Loucy (cell line): ENCODE measurements around the gene LIPC.

Experiments
- H2AFZ ChIP-seq: fragments of 200-600 bp; sonication (generic); 2 replicates; pipeline ENCODE4 v1.6.0; 2016; ENCODE audit warnings: antibody characterized with exemption, mild to moderate bottlenecking, low read length, moderate library complexity
- H3F3A ChIP-seq: fragments of 200-600 bp; 2 replicates; pipeline ENCODE4 v1.6.0; 2016; ENCODE audit warnings: antibody characterized with exemption, low read depth, mild to moderate bottlenecking
- H3K27me3 ChIP-seq: fragments of 200-600 bp; sonication (generic); 2 replicates; pipeline ENCODE4 v1.6.1; 2014; ENCODE audit warnings: low read length, mild to moderate bottlenecking; ENCODE audit not compliant: insufficient read depth, poor library complexity, severe bottlenecking
- H3K36me3 ChIP-seq: fragments of 200-600 bp; sonication (generic); 2 replicates; pipeline ENCODE4 v1.6.1; 2016; ENCODE audit warnings: low read length; ENCODE audit not compliant: insufficient read depth
- H3K4me1 ChIP-seq: fragments of 200-600 bp; sonication (generic); 2 replicates; pipeline ENCODE4 v1.5.1; 2014; ENCODE audit warnings: low read length, mild to moderate bottlenecking; ENCODE audit not compliant: insufficient read depth, poor library complexity, severe bottlenecking
- H3K4me2 ChIP-seq: fragments of 200-600 bp; sonication (generic); 2 replicates; pipeline ENCODE4 v1.6.0; 2014; ENCODE audit warnings: antibody characterized with exemption, low read length, low read depth, mild to moderate bottlenecking; ENCODE audit not compliant: poor library complexity, severe bottlenecking
- H3K4me3 ChIP-seq: fragments of 200-600 bp; sonication (generic); 2 replicates; pipeline ENCODE4 v1.5.1; 2014; ENCODE audit warnings: low read length, mild to moderate bottlenecking, mixed read lengths; ENCODE audit not compliant: poor library complexity, severe bottlenecking
- H3K79me2 ChIP-seq: fragments of 200-600 bp; sonication (generic); 2 replicates; pipeline ENCODE4 v1.6.1; 2014; ENCODE audit warnings: low read length; ENCODE audit not compliant: insufficient read depth
- H3K9ac ChIP-seq: fragments of 200-600 bp; sonication (generic); 2 replicates; pipeline ENCODE4 v1.6.0; 2014; ENCODE audit warnings: mild to moderate bottlenecking, low read depth, low read length, moderate library complexity; ENCODE audit not compliant: poor library complexity, severe bottlenecking
- H3K9me2 ChIP-seq: fragments of 200-600 bp; sonication (generic); replicated peaks from 2 replicates; pipeline ENCODE4 v1.6.1; 2016; ENCODE audit warnings: low read depth, low read length, mixed read lengths
- H3K9me3 ChIP-seq: fragments of 200-600 bp; sonication (generic); 2 replicates; pipeline ENCODE4 v1.6.1; 2014; ENCODE audit warnings: mild to moderate bottlenecking, antibody characterized with exemption, low read length, low read depth; ENCODE audit not compliant: insufficient read depth
- H4K20me1 ChIP-seq: fragments of 200-600 bp; sonication (generic); 2 replicates; pipeline ENCODE4 v1.6.0; 2014; ENCODE audit warnings: antibody characterized with exemption, low read length, mild to moderate bottlenecking; ENCODE audit not compliant: insufficient read depth, poor library complexity, severe bottlenecking
- CTCF ChIP-seq: fragments of 200-600 bp; sonication (generic); conservative IDR thresholded peaks from 2 replicates; pipeline ENCODE4 v1.5.1; 2014; ENCODE audit warnings: mild to moderate bottlenecking, antibody characterized with exemption, low read length
- EZH2phosphoT487 ChIP-seq: fragments of 200-600 bp; IDR thresholded peaks from 2 replicates; pipeline ENCODE4 v1.6.1; 2018; ENCODE audit warnings: antibody characterized with exemption, mild to moderate bottlenecking, moderate library complexity, borderline replicate concordance

LIPC gene

DNA sequence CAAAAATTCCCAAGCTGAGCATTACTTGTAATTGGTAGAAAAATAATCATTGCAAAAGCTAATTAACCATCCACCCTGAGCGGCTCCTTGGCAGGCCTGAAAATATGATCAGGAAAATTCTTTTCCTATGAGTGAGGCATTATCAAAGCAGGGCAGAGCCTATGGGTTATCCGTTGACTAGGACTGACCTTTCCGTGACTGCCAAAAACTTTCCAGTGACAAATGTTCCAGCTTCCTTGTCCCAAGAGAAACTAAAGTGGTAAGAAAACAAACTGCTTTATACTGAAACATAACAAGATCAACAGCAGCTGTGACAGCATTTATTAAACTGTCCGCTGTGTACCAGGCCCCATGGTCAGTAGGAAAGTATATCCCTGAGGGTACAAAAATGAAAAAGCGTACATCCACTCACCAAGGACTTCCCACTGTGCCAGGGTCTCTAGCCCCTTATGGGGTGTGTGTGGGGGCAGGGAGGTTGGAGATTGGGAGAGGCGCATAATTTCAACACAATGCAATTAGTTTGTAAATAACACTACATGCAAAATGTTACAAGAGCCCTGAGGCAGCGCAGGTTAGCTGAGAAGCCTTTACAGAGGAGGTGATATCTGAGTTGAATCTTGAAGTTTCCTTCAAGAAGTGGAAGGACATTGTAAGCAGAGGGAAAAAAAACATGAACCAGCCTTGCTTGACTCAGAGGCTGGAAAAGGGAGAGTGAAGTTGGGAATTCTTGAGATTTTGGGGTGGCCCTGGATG, 8.5 kb downstream of the LIPC start:
- H3K27me3 ChIP-seq: no peaks in the 10 kb centered on the region
- H3F3A ChIP-seq: no peaks in the 10 kb centered on the region
- no peak overlapping the region for H2AFZ ChIP-seq
- no peaks in the 10 kb centered on the region for H3K9me2 ChIP-seq
- no peaks in the 10 kb centered on the region for H3K36me3 ChIP-seq
- H3K9ac ChIP-seq: peak overlapping the region; percentile 24
- H3K9me3 ChIP-seq: no peaks in the 10 kb centered on the region
- H3K79me2 ChIP-seq: no peaks in the 10 kb centered on the region
- H4K20me1 ChIP-seq: no peaks in the 10 kb centered on the region
- no peak overlapping the region for H3K4me3 ChIP-seq
- TF ChIP-seq CTCF: no peak
- no peak for TF ChIP-seq EZH2phosphoT487
- H3K4me1 ChIP-seq: peaks cover 29% of the 10 kb centered on the region
- no peak overlapping the region for H3K4me2 ChIP-seq

- Histone ChIP-seq H2AFZ (no peak overlapping the region), H3K9me3 (no peaks in the 10 kb centered on the region), H3K79me2 (no peaks in the 10 kb centered on the region), H3F3A (no peaks in the 10 kb centered on the region), H3K9ac (no peak overlapping the region), H3K4me3 (no peak overlapping the region), H3K4me1 (peaks cover 29% of the 10 kb centered on the region), H4K20me1 (no peaks in the 10 kb centered on the region), H3K9me2 (no peaks in the 10 kb centered on the region), H3K4me2 (no peak overlapping the region), H3K27me3 (no peaks in the 10 kb centered on the region), H3K36me3 (no peaks in the 10 kb centered on the region)
- no peak for TF ChIP-seq EZH2phosphoT487
- no peak for TF ChIP-seq CTCF
These were observed 9.1 kb downstream of the LIPC start for GRCh38 chr15:58440922-58441321.

GRCh38 chr15:58441376-58442070, 9.7 kb downstream of the LIPC start:
- Histone ChIP-seq H3K9me3 (no peaks in the 10 kb centered on the region), H3K9ac (no peak overlapping the region), H3K4me1 (peaks cover 29% of the 10 kb centered on the region), H3K9me2 (no peaks in the 10 kb centered on the region), H3K4me3 (no peak overlapping the region), H3K4me2 (no peak overlapping the region), H3K36me3 (no peaks in the 10 kb centered on the region), H3K79me2 (no peaks in the 10 kb centered on the region), H3K27me3 (no peaks in the 10 kb centered on the region), H3F3A (no peaks in the 10 kb centered on the region), H4K20me1 (no peaks in the 10 kb centered on the region), H2AFZ (no peak overlapping the region)
- no peak for TF ChIP-seq CTCF
- no peak for TF ChIP-seq EZH2phosphoT487
